T-helper 2 cell treated with Interferon-gamma antibody and Interleukin-4, amounts not matched to agents 100 ng/mL and 5 ng/mL, for 36 hours (primary cell): Measurements from ENCODE around the gene GFRA1. TPM values are rescaled to one million over a fixed set of nuclear protein-coding genes. Genes with fewer than 3 reads are reported as not detected.
"Not testable (repeated sequence)": the region's sequence is repeated elsewhere in the genome, so short reads cannot be mapped to it uniquely, and the experiment has no call there.

Experiments
- intact Hi-C: fragments of 100-400 bp; cut with micrococcal nuclease; formaldehyde crosslinking; loops from one replicate; pipeline ENCODE4 v1.15.1; 2023
- total RNA-seq: library from RNA; stranded (reverse); gene quantifications from 2 replicates; pipeline ENCODE4 v1.2.3, GENCODE V29; 2022

Gene GFRA1
- total RNA-seq, 1 donor from 2014 or later = not detected

DNA sequence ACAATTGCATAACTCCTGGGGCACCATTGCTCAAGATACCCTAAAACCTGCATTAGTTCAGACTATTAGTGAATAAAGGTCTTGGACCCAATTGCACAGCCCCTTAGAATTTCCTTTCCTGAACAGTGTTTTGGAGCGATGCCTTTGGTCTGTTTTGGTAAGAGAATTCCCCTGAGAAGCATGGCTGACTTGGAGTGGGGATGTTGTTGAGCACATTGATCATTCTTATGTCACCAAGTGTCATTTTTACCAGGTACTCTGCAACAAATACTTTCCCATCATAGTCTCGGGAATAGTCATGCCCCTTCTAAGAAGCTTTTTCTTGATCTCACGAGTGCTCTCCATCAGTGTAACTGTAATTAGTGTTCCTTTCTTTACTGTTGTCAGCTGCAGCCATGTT lies 229.7 kb downstream of the GFRA1 start:
- intact Hi-C loops = no loop called here

DNA sequence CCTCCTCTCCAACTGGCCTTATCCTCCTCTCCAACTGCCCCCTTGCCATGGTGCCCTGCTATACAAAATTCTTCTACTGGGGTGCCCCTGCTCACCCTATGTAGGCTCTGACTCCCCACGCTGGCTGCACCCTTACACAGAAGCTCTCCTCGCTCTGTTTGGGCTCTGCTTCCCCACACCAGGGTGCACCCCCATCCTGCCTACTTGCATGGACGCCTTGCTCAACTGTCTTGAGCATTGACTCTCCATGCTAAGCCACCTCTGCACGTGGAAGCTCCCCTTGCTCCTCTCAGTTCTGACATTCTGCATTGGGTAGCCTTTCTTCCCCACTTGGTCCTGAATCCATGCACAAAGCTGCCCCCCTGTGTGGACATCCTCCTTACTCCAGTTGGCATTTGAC lies 231.1 kb downstream of the GFRA1 start:
- intact Hi-C loops = no loop called here

DNA sequence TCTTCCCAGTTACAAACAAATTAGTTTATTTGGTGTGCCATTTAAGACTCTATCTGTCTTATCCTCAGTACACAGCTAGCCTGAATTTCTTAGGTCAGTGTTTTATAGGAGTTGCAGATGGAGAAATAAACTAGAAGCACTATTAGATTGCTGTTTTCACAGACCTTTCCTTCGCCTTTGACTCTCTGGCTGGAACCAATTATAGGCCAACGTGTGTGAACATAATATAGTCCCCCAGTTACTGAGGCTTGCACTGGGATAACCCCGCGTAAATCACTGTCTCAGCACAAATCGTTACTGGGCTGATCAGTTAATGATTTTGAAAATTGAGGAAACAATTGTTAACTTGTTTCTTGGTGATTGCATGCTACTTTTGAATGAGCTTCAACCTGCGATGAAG lies 233.4 kb downstream of the GFRA1 start:
- intact Hi-C loops = no loop called here

DNA sequence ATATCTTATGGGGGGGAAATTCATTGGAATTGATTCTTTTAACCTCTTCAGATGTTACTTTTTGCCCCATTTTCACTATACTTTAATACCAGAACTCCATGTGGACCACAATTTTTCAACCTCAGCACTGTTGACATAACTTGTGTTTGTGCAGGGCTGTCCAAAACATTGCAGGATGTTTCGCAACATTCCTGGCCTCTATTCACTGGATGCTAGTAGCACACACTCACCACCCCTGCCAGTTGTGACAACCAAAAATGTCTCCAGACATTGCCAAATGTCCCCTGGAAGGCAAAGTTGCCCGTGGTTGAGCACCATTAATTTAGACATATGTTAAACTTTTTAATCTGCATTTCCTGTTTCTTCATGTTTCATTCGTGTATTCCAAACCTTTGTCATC lies 234.7 kb downstream of the GFRA1 start:
- intact Hi-C loops = no loop called here

DNA sequence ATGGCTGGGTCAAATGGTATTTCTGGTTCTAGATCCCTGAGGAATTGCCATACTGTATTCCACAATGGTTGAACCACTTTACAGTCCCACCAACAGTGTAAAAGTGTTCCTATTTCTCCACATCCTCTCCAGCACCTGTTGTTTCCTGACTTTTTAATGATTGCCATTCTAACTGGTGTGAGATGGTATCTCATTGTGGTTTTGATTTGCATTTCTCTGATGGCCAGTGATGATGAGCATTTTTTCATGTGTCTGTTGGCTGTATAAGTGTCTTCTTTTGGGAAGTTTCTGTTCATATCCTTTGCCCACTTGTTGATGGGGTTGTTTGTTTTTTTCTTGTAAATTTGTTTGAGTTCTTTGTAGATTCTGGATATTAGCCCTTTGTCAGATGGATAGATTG lies 237.6 kb downstream of the GFRA1 start:
- intact Hi-C loops = not testable (repeated sequence)

DNA sequence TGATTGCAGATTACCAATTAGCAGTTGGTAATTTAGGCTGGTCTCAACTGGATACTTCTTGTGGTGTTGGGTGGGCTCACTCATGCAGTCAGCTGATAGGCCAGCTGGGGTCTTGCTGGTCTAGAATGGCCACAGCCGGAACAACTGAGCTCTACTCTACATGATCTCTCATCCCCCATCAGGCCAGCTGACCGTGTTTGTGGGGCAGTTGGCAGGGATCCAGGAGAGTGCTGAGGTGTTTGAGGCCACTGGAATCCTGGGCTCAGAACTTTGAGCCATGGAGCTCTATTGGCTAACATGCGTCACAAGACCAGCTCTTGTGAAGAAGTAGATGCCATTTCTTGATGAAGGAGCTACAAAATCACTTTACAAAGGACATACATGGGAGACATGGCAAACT lies 242.4 kb downstream of the GFRA1 start:
- intact Hi-C loops = no loop called here

DNA sequence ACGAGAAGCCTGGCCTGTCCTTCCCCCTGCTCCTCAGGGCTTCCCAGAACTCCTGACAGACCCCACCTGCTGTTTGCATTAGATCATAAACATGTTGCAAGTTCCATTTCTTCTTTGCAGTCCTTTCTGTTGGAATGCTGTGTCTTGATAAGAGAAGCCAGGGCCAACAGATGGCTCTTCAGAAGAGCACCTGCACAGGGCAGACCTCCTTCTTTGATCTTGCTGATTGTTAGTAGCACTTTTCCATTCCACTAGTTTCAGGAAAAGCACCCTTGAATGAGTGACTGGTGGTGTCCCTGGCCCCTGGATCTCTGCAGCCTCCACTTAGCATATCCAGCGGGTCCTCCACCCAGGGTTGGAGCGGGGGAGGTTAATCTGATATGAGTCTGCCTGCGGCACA lies 243.2 kb downstream of the GFRA1 start:
- intact Hi-C loops = no loop called here

DNA sequence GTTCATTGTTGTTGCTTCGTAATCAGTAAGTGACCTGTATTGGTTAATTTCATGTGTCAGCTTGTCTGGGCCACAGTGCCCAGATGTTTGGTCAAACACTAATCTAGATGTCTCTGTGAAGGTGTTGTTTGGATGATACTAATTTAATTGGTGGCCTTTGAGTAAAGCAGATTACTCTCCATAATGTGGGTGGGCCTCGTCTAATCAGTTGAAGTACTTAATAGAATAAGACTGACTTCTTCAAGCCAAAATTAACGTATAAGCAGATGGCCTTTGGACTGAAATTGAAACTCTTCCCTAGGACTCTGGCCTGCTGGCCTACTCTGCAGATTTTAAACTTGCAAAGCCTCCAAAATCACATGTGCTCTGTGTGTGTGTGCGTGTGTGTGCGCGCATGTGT lies 245.7 kb downstream of the GFRA1 start:
- intact Hi-C loops = no loop called here

DNA sequence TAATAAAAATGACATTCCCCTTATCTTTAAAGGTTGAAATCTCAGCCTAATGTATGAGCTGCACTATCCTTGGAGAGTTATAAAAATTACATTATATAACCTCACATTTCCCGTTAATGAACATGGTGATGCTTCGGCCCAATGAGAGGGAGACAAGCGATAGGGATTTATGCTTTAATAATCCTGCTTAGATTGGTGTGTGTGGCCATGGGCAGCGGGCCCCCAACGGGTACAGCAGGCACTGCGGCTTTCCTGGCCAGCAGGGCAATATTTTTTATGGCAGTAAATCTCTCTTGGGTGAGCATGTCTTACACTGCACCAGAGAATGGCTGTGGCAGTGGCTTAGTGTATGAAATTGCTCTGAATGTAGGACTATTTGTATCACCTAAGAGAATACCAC lies 246.3 kb downstream of the GFRA1 start:
- intact Hi-C loops = no loop called here

DNA sequence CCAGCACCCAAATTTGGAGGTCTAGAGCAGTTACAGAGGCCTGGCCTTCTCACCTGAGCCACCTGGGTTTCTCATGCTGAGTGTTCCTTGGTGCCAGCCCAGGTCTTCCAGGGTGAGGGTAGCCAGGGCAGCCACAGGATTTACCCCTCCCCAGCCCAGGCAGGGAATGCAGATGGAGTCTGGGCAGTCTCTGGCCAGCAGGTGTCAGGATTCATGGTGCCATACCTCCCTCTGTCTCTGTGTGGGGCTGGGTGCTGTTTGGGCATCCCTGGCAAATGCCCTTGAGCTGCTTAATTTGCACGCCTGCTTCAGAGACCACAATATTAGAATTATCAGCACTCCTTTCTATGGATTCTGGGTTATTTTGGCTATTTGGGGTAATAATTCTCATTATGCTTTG lies 246.7 kb downstream of the GFRA1 start:
- intact Hi-C loops = no loop called here

DNA sequence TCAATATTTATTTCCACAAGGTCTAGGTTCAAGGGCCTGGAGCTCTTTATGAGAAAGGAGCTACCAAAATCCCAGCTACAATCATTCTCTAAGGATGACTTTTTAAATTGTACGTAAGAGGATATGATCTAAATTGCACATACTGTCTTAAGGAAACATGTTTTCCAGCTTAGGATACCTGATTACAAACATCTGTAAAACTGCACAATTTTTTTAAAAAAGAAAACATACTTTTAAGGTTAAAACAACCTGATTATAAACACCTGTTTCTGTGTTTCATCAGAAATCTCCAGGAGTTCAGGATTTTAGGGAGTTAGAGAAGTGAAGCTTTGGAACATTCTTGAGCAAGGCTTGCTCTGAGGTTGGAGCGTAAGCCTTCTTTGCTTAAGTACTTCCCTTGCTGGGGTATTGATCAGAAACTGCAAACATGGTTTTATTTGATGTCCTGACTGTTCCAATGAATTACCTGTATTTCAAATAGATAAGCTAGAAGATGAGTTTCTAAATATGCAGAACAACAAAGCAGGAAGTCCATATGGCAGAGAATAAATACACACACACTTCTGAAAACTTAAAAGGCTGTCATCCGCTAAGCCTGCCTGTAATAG lies 248.6 kb downstream of the GFRA1 start:
- intact Hi-C loops = no loop called here

DNA sequence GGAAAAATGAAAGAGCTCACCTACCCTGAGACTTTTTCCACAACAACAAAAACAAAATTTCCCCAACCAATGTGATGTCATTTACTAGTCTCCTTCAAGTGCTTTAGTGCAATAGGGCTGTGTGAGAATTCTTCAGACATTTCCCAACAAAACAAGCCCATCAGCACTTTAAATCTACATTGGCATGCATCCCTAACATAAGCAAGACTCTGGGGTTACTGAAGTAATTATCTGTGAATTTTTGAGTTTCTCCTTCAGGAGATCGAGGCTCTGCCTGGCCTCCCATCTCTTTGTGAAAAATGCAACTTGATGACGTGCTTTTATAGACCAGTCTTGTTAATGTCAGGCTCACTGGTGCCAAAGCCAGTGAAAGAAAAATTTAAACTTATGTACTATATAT lies 255.6 kb downstream of the GFRA1 start:
- intact Hi-C loops = no loop called here

DNA sequence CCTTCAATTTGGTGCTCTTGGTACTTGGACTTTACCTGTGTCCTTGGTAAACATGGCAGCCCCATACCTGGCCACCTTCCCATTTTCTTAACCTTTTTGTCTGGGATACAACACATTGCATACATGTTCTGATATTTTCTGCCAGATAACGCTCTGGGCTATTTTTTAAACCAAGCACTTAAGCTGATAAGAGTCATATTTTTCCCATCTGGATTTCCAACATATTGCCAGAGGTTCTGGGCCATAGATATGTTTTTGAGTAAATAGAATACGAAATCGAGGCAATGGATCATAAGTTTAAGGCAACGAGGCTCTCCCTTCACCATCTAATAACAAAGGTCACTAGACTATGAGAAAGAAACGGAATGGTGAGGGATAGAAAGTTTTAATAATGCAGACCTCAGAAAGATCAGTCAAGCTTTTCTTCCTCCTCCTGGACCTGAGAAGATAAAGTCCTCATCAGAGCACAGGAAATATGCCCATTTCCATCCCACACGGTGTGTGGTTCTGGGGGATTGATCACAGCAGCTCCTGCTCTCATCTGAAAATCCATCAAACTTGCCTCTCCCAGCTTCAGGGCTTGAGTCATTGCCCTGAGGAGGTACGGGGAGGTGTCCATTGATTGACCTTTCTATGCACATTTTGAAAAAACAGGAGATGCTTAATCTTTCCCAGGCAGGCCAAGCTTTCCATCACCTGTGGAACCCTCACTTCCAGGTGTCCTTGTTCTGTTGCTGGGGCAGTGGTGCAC lies 257.2 kb downstream of the GFRA1 start:
- intact Hi-C loops = no loop called here

DNA sequence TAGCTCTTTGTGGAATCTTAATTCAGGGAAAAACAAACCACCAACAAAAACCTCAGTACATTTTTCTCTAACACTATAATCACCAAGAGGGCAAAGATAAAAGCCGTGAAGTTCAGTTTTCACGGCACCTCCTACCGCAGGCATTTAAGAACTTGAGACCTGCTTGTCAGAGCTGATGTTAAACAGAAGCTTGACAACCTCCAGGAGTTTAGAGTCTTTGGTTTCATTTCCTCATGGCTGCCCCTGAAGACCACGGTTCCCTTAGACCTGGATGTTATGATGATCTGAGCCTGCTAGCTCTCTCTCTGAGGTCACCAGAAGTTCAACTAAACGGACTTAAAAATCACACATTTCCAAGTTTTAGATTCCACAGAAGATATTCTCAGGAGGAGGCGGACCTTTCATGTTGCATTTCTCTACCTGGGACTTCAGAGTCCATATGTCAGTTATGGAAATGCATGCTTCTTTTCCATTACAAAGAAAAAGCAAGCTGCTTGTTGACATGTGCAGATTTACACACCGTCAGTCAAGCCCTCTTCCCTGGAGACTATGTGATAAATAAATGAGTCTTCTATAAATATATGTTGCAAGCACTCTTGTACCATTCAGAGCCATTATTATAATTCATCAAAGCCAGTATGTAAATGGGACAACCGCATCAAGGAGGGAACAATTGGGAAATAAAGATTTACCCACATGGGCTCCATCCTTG lies 258.0 kb downstream of the GFRA1 start:
- intact Hi-C loops = no loop called here

DNA sequence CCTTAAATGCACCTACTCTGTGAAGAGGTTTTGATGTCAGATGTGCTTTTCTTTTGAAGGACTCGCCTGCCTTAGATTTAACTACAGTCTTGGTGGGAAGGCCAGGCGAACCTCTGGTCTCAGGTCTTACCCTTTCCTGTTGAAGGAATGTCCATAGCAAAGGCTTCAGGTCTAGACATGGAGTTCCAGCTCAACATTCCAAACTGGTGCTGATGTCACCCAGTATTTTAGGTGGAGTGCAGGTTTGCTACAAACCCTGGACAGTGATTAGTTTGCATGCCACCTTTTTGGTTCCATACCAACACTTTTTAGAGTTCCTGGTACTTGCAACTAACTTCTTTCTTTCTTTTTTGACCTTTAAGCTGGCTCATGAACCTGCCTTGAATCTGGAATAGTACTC lies 258.7 kb downstream of the GFRA1 start:
- intact Hi-C loops = no loop called here

DNA sequence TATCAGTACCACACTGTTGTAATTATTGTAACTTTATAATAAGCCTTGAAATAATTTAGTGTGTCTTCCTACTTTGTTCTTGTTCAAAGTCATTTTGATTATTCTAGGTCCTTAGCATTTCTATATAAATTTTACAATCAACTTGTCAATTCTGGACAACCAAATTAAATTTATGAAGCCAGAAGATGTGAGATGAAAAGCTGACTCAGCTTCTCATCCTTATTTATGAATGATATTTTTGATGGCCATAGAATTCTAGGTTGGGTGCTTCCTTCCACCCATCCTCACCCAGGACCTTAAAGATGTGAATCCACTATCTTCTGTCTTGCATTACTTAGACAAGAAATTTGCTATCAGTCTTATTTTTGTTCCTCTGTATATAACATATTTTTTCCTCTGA lies 261.1 kb downstream of the GFRA1 start:
- intact Hi-C loops = no loop called here

DNA sequence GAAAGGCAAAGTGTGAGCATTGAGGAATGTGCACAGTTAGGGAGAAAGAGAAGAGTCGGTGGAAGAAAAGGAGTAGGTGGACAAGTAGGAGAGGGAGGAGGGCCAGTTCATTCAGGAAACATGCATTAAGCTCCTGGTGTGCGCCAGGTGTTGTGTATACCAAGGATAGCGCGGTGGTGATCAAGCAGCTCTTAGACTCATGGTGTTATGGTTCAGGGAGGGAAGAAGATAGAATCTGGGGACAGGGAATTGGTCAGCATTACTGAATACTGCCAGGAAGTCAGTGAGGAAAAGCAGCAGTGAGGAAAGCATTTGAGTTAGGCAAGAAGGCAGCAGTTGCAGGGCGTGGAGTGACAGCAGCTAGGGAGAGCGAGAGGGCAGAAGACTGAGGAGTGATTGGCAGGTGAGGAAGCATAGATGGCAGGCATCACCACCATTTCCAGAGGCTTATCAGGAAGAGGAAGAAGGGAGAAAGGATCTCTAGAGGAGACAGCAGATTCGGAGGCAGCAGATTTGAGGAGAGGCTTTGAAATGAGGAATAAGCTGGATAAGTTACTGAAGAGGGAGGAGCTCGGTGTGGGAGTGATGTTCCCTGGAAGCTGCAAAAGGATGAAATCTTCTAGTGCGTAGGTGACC lies 265.6 kb downstream of the GFRA1 start:
- intact Hi-C loops = no loop called here

Other genes with a start within 250 kb of the GFRA1 start
- not detected in 2 replicates for gene CCDC172, start 51.2 kb upstream of the GFRA1 start, total RNA-seq
- not detected in 2 replicates for gene PNLIPRP3, start 154.6 kb upstream of the GFRA1 start, total RNA-seq